Thymus (tissue), 11 donors: ENCODE measurements around the gene FUOM. TPM values are rescaled to one million over a fixed set of nuclear protein-coding genes. Genes with fewer than 3 reads are reported as not detected.
A peak's percentile ranks its signal among the peaks of the same experiment; 100 is the strongest.
"Not testable (repeated sequence)": the region's sequence is repeated elsewhere in the genome, so short reads cannot be mapped to it uniquely, and the experiment has no call there.

Experiments
- DNase-seq, 9 donors: peaks; one replicate each; pipeline ENCODE4 v3.0.0-alpha.2; 2013; ENCODE audit warnings: low spot score in 9 of 9, low read depth in 6 of 9, missing footprints in 1 of 9
- H3K27ac ChIP-seq, 2 donors: one replicate each; pipeline ENCODE4 v1.5.1; 2013; ENCODE audit warnings: control low read depth in 1 of 2, low read depth in 1 of 2, low read length in 1 of 2, mild to moderate bottlenecking in 1 of 2, moderate library complexity in 1 of 2
- H3K27me3 ChIP-seq, 2 donors: one replicate each; pipeline ENCODE4 v1.5.1; 2013; ENCODE audit warnings: low read length in 1 of 2; ENCODE audit not compliant: control insufficient read depth in 2 of 2, insufficient read depth in 1 of 2
- H3K36me3 ChIP-seq, 2 donors: one replicate each; pipeline ENCODE4 v1.5.1; 2013; ENCODE audit warnings: low read length in 1 of 2, mild to moderate bottlenecking in 1 of 2, moderate library complexity in 1 of 2; ENCODE audit not compliant: control insufficient read depth in 2 of 2, insufficient read depth in 2 of 2
- H3K4me1 ChIP-seq, 2 donors: one replicate each; pipeline ENCODE4 v1.5.1; 2013; ENCODE audit warnings: low read length in 2 of 2; ENCODE audit not compliant: control insufficient read depth in 2 of 2, insufficient read depth in 2 of 2
- H3K4me3 ChIP-seq, 2 donors: one replicate each; pipeline ENCODE4 v1.5.1; 2013; ENCODE audit warnings: low read length in 2 of 2, control low read depth in 1 of 2, mild to moderate bottlenecking in 1 of 2
- H3K9me3 ChIP-seq, 2 donors: one replicate each; pipeline ENCODE4 v1.5.1; 2013; ENCODE audit warnings: low read length in 1 of 2, mild to moderate bottlenecking in 1 of 2; ENCODE audit not compliant: control insufficient read depth in 2 of 2, insufficient read depth in 1 of 2
- WGBS: extraction: QIAGEN DNeasy Blood & Tissue Kit; methylation state at CpG from one replicate; pipeline ENCODE4 v1.1.7; 2013; 5-methylcytosine and 5-hydroxymethylcytosine counted together
- polyA plus RNA-seq: library from polyadenylated mRNA; stranded (reverse); fragments of 200-250 nt; gene quantifications from one replicate; pipeline ENCODE4 v1.2.3, GENCODE V29; 2013
- total RNA-seq: library from RNA; stranded (reverse); fragments of 120-200 nt; gene quantifications from one replicate; pipeline ENCODE4 v1.2.4, GENCODE V29; 2013
- donor health status: healthy.

The FUOM gene
- total and polyA plus RNA-seq, 2 donors, result 18.3 to 23.9 TPM

DNA sequence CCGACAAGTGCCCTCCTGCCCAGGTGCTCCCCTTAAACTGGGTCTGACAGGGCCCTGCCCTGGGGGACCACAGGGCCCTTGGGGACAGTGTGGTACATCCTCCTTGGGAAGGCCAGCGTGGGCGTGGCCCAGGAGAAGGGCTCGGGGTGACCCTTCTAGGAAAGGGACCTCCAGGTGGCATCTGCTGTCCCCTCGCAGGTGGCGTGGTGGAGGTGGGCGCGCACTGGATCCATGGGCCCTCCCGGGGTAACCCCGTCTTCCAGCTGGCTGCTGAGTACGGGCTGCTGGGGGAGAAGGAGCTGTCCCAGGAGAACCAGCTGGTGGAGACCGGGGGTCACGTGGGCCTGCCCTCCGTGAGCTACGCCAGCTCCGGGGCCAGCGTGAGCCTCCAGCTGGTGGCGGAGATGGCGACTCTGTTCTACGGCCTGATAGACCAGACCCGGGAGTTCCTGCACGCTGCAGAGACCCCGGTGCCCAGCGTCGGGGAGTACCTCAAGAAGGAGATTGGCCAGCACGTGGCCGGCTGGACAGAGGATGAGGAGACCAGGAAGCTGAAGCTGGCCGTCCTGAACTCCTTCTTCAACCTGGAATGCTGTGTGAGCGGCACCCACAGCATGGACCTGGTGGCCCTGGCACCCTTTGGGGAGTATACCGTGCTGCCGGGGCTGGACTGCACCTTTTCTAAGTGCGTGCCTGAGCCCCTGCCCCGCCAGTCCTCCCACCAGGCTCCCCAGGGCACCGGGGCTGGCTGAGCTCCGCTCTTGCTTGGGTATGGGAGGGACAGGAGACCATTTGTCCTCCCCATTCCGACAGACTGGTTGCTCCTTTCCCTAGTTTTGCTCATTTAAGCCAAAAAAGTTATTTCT is 22.2 kb upstream of the FUOM start:
- no peaks in the 10 kb centered on the region for H3K9me3 ChIP-seq
- peaks cover 3 to 11% of the 10 kb centered on the region in 2 donors for H3K4me1 ChIP-seq
- peak overlapping the region; percentile 26 to 75 for H3K4me3 ChIP-seq
- 96% methylated on average over 36 of the region's 36 CpGs for WGBS
- no peak for DNase-seq
- H3K36me3 ChIP-seq, result no peaks in the 10 kb centered on the region
- H3K27ac ChIP-seq, result peak overlapping the region in 1 of 2 donors; percentile 21
- H3K27me3 ChIP-seq, result peaks cover 10 to 49% of the 10 kb centered on the region in 2 donors

DNA sequence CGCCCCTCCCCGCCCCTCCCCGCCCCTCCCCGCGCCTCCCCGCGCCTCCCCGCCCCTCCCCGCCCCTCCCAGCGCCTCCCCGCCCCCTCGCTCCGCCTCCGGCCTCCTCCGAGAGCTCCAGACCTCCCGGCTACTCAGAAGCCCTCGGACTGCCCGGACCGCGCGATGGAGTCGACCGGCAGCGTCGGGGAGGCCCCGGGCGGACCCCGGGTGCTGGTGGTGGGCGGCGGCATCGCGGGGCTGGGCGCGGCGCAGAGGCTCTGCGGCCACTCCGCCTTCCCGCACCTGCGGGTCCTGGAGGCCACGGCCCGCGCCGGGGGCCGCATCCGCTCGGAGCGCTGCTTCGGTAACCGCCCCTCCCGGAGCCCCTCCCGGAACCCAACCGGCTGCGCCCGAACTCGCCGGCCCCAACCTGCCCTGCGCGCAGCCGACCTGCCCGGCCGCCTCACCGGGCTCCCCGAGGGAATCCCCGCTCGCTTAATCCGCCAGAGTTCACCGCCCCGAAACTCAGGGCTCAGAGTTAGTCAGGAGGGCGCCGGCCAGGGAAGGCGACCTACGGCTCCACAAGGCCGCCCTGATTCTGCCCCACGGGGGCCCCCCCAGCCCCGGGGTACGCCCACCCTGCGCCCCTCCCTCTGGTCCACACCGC is 21.5 kb upstream of the FUOM start, which contains the start of gene PAOX:
Gene PAOX, plus strand, starts transcription at position 111 of the 649 bp plus-strand sequence. Its CDS starts 55 bp downstream, at position 166.
- peaks cover 3 to 11% of the 10 kb centered on the region in 2 donors for H3K4me1 ChIP-seq
- H3K36me3 ChIP-seq, result no peaks in the 10 kb centered on the region
- 9% methylated on average over 65 of the region's 78 CpGs for WGBS
- no peaks in the 10 kb centered on the region for H3K9me3 ChIP-seq
- H3K27ac ChIP-seq, result peak within 1 kb of the TSS in 1 of 2 donors; percentile 62
- peaks cover 10 to 51% of the 10 kb centered on the region in 2 donors for H3K27me3 ChIP-seq
- peak in 3 of 9 donors; percentile 27 to 47 (median 37) for DNase-seq
- peak within 1 kb of the TSS; percentile 56 to 75 for H3K4me3 ChIP-seq

- Histone ChIP-seq H3K4me1 (peaks cover 3 to 15% of the 10 kb centered on the region in 2 donors), H3K9me3 (no peaks in the 10 kb centered on the region), H3K36me3 (no peaks in the 10 kb centered on the region), H3K4me3 (peak overlapping the region; percentile 56 to 75), H3K27me3 (peaks cover 10 to 51% of the 10 kb centered on the region in 2 donors), H3K27ac (peak overlapping the region in 1 of 2 donors; percentile 53)
- under 1% methylated on average over 82 of the region's 90 CpGs for WGBS
- DNase-seq, result peak in 5 of 9 donors; percentile 41 to 74 (median 47)
These were observed 20.7 kb upstream of the FUOM start for GRCh38 chr10:133378251-133379096.

GRCh38 chr10:133377818-133378250 is 20.0 kb upstream of the FUOM start:
- peak overlapping the region in 1 of 2 donors; percentile 53 for H3K27ac ChIP-seq
- WGBS, result 44% methylated on average over 20 of the region's 20 CpGs
- no peak for DNase-seq

DNA sequence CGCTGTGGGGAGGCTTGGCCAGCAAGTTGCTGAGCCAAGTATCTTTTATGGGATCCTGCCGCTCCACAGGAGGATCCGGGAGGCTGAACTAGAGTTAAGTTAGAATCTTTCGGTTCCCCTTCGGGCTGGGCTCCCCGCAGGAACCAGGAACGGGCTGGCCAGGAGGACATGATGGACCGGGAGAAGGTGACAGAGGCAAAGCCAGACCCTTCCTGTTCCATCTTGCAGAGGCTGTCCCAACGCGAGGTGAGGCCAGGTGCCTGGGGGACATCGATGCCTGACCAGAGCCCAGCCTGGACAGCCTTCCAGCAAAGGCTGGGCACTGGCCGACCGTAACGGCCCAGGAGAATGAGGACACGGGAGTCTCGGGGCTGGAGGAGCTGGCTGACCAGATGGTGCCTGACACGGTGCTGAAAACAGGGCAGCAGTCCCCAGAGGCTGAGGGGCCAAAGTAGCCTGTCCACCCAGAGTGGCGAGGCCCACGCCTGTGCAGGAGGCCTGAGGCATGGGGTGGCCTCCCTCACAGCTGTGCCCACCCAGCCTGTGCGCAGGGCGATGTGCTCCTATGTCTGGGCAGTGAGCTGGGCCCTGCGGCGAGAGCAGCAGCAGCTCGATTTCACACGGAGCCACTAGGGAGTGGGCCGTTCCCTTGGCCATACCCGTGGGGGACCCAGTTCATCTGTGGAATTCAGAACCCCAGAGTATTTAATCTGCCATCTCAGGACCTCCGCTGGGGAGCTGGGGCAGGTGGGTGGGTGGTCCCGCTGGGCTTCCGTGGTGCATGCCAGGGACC is 19.4 kb upstream of the FUOM start:
- H3K4me3 ChIP-seq, result no peak overlapping the region
- no peak overlapping the region for H3K27ac ChIP-seq

More at GRCh38 chr10:133377818-133378250, 20.0 kb upstream of the FUOM start:
- H3K36me3 ChIP-seq, result no peaks in the 10 kb centered on the region
- H3K4me3 ChIP-seq, result peak overlapping the region; percentile 56 to 75
- H3K27me3 ChIP-seq, result peaks cover 10 to 51% of the 10 kb centered on the region in 2 donors
- H3K9me3 ChIP-seq, result no peaks in the 10 kb centered on the region
- H3K4me1 ChIP-seq, result peaks cover 3 to 15% of the 10 kb centered on the region in 2 donors

DNA sequence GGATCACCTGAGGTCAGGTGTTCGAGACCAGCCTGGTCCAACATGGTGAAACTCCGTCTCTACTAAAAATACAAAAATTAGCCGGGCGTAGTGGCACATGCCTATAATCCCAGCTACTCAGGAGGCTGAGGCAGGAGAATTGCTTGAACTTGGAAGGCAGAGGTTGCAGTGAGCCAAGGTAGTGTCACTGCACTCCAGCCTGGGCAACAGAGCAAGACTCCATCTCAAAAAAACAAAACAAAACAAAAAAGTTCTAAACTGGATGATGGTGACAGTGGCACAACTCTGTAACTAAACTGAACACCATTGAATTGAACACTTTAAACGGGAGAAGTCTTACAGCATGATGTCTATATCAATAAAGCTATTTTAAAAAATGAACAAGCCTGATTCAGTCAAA is 18.4 kb upstream of the FUOM start:
- WGBS, result 97% methylated on average over 5 of the region's 5 CpGs
- not testable (repeated sequence) for H3K9me3 ChIP-seq, H3K36me3 ChIP-seq, H3K4me3 ChIP-seq, H3K27ac ChIP-seq, DNase-seq
- peaks cover 7 to 15% of the 10 kb centered on the region in 2 donors for H3K4me1 ChIP-seq
- peaks cover 10 to 47% of the 10 kb centered on the region in 2 donors for H3K27me3 ChIP-seq

More for the DNA sequence above, 19.4 kb upstream of the FUOM start:
- peaks cover 6 to 15% of the 10 kb centered on the region in 2 donors for H3K4me1 ChIP-seq
- 97% methylated on average over 30 of the region's 30 CpGs for WGBS
- H3K27me3 ChIP-seq, result peaks cover 10 to 51% of the 10 kb centered on the region in 2 donors
- H3K9me3 ChIP-seq, result no peaks in the 10 kb centered on the region
- DNase-seq, result no peak
- H3K36me3 ChIP-seq, result no peaks in the 10 kb centered on the region

- no peaks in the 10 kb centered on the region for H3K9me3 ChIP-seq
These were observed 17.7 kb upstream of the FUOM start for GRCh38 chr10:133375357-133376115.

More at GRCh38 chr10:133375357-133376115, 17.7 kb upstream of the FUOM start:
- H3K36me3 ChIP-seq, result peaks cover 0 to under 1% of the 10 kb centered on the region in 2 donors
- 96% methylated on average over 12 of the region's 12 CpGs for WGBS
- H3K27me3 ChIP-seq, result peaks cover 10 to 43% of the 10 kb centered on the region in 2 donors
- peaks cover 7 to 15% of the 10 kb centered on the region in 2 donors for H3K4me1 ChIP-seq
- no peak overlapping the region for H3K4me3 ChIP-seq
- DNase-seq, result no peak
- no peak overlapping the region for H3K27ac ChIP-seq
